NT2/D1 (cell line): ENCODE results near the gene EVI2A.

Source experiments
- SUZ12 ChIP-seq: IDR thresholded peaks from 2 replicates; pipeline ENCODE4 v1.6.1; 2011; ENCODE audit not compliant: insufficient read length, insufficient read depth; ENCODE audit errors: extremely low read depth
- YY1 ChIP-seq: IDR thresholded peaks from 2 replicates; pipeline ENCODE4 v1.6.1; 2011; ENCODE audit not compliant: insufficient read length, insufficient read depth
- ZNF274 ChIP-seq: IDR thresholded peaks from 2 replicates; pipeline ENCODE4 v1.6.1; 2011; ENCODE audit warnings: mild to moderate bottlenecking, low read depth, low read length

- TF ChIP-seq ZNF274 (no peak), YY1 (no peak), SUZ12 (no peak)
Measured at GRCh38 chr17:31269036-31269577, 52.3 kb downstream of the EVI2A start.
